ENCODE data around the gene EOGT.
A peak's percentile ranks its signal among the peaks of the same experiment; 100 is the strongest.

EOGT gene

GRCh38 chr3:69013253-69014021, at the start of gene EOGT:
TSS of gene EOGT (minus strand) at chr3:69013684. CDS start at chr3:69009846, 3,838 bp downstream.
- Mint-ChIP-seq H3K27ac (peak within 1 kb of the TSS; percentile 88), H3K9me3 (peaks cover 9% of the 10 kb centered on the region), H3K27me3 (ENCODE audit: low read depth, poor library complexity) (no peaks in the 10 kb centered on the region), H3K4me3 (peak within 1 kb of the TSS; percentile 91), H3K36me3 (ENCODE audit: low read depth) (peaks cover 30% of the 10 kb centered on the region), H3K4me1 (peaks cover 62% of the 10 kb centered on the region)
- peak; percentile 48 for TF ChIP-seq CTCF (IDR thresholded peaks at IDR 0.05)
- DNase-seq: peak; percentile 91

- no peak for TF ChIP-seq CTCF (IDR thresholded peaks at IDR 0.05)
- Mint-ChIP-seq H3K4me1 (no peaks in the 10 kb centered on the region), H3K4me3 (no peak overlapping the region), H3K27me3 (ENCODE audit: low read depth, poor library complexity) (no peaks in the 10 kb centered on the region), H3K36me3 (ENCODE audit: low read depth) (peaks cover 88% of the 10 kb centered on the region), H3K27ac (no peak overlapping the region), H3K9me3 (no peaks in the 10 kb centered on the region)
- no peak for DNase-seq
These were observed 46.2 kb upstream of the EOGT start for GRCh38 chr3:69059688-69060087.

GRCh38 chr3:69058947-69059224, 45.4 kb upstream of the EOGT start:
- Mint-ChIP-seq H3K4me1 (no peaks in the 10 kb centered on the region), H3K27me3 (ENCODE audit: low read depth, poor library complexity) (no peaks in the 10 kb centered on the region), H3K4me3 (no peak overlapping the region), H3K36me3 (ENCODE audit: low read depth) (peaks cover 81% of the 10 kb centered on the region), H3K9me3 (no peaks in the 10 kb centered on the region), H3K27ac (no peak overlapping the region)
- TF ChIP-seq CTCF (IDR thresholded peaks at IDR 0.05): no peak
- DNase-seq: no peak

- TF ChIP-seq CTCF (IDR thresholded peaks at IDR 0.05): no peak
- H3K4me3 Mint-ChIP-seq: no peak overlapping the region
- no peaks in the 10 kb centered on the region for H3K9me3 Mint-ChIP-seq
- no peaks in the 10 kb centered on the region for H3K4me1 Mint-ChIP-seq
- H3K36me3 Mint-ChIP-seq (ENCODE audit: low read depth): peaks cover 76% of the 10 kb centered on the region
- no peak overlapping the region for H3K27ac Mint-ChIP-seq
- H3K27me3 Mint-ChIP-seq (ENCODE audit: low read depth, poor library complexity): no peaks in the 10 kb centered on the region
- DNase-seq: no peak
These were observed 44.9 kb upstream of the EOGT start for GRCh38 chr3:69058180-69058946.

GRCh38 chr3:69052472-69052898, 39.0 kb upstream of the EOGT start:
- H3K27me3 Mint-ChIP-seq (ENCODE audit: low read depth, poor library complexity): no peaks in the 10 kb centered on the region
- DNase-seq: no peak
- H3K4me1 Mint-ChIP-seq: peaks cover 31% of the 10 kb centered on the region
- peak overlapping the region; percentile 100 for H3K27ac Mint-ChIP-seq
- peaks cover 33% of the 10 kb centered on the region for H3K36me3 Mint-ChIP-seq (ENCODE audit: low read depth)
- peak overlapping the region; percentile 99 for H3K4me3 Mint-ChIP-seq
- no peak for TF ChIP-seq CTCF (IDR thresholded peaks at IDR 0.05)
- H3K9me3 Mint-ChIP-seq: no peaks in the 10 kb centered on the region
